Kidney (tissue), 14 donors: ENCODE data around the gene OR9Q1. TPM values are rescaled to one million over a fixed set of nuclear protein-coding genes. Genes with fewer than 3 reads are reported as not detected.

Source experiments
- DNase-seq, 5 donors: peaks; one replicate each; pipeline ENCODE4 v3.0.0-alpha.2; 2013 to 2020
- FAIRE-seq: peaks from 2 replicates; lab custom pipeline; 2012; peaks lifted over from hg19 to GRCh38; lab: Jason Lieb, UNC
- H3K27ac ChIP-seq, 2 donors: one replicate each; pipeline ENCODE4 v1.7.0; 2013; ENCODE audit warnings: low read depth in 2 of 2, low read length in 2 of 2, inconsistent platforms in 1 of 2
- H3K27me3 ChIP-seq: one replicate; pipeline ENCODE4 v1.7.1; 2013; ENCODE audit warnings: low read length, inconsistent platforms; ENCODE audit not compliant: control insufficient read depth, insufficient read depth
- H3K36me3 ChIP-seq, 3 donors: one replicate each; pipeline versions ENCODE4 v1.7.0 to v1.7.1; 2013; ENCODE audit warnings: low read length in 3 of 3, control low read depth in 1 of 3, inconsistent platforms in 1 of 3; ENCODE audit not compliant: insufficient read depth in 3 of 3, control insufficient read depth in 2 of 3
- H3K4me1 ChIP-seq, 3 donors: one replicate each; pipeline versions ENCODE4 v1.7.0 to v1.7.1; 2013; ENCODE audit warnings: low read length in 3 of 3, inconsistent platforms in 1 of 3, low read depth in 1 of 3; ENCODE audit not compliant: control insufficient read depth in 2 of 3, insufficient read depth in 2 of 3
- H3K4me3 ChIP-seq, 3 donors: one replicate each; pipeline versions ENCODE4 v1.7.0 to v1.8.1; 2013; ENCODE audit warnings: low read length in 3 of 3, control low read depth in 1 of 3, inconsistent platforms in 1 of 3
- H3K9ac ChIP-seq, 3 donors: one replicate each; pipeline versions ENCODE4 v1.7.0 to v1.7.1; 2013; ENCODE audit warnings: low read length in 3 of 3, control low read depth in 1 of 3, inconsistent platforms in 1 of 3
- H3K9me3 ChIP-seq, 3 donors: one replicate each; pipeline versions ENCODE4 v1.7.0 to v1.7.1; 2013; ENCODE audit warnings: low read length in 3 of 3, control low read depth in 1 of 3, inconsistent platforms in 1 of 3; ENCODE audit not compliant: control insufficient read depth in 2 of 3, insufficient read depth in 1 of 3
- CTCF ChIP-seq: IDR thresholded peaks from 3 replicates; pipeline ENCODE4 v1.5.1; 2012; ENCODE audit warnings: mild to moderate bottlenecking, moderate library complexity, borderline replicate concordance; ENCODE audit not compliant: insufficient read depth; ENCODE audit errors: extremely low read depth
- intact Hi-C: fragments of 100-400 bp; cut with DNase I; formaldehyde crosslinking; loops from one replicate; pipeline ENCODE4 v1.11.1; 2022
- polyA plus RNA-seq: library from polyadenylated mRNA; stranded (reverse); fragments of 350-450 nt; fragmentation: Illumina TruSeq; extraction: RNeasy Lipid Tissue Mini Kit (QIAGEN cat#74804); gene quantifications from one replicate; pipeline ENCODE4 v1.2.3, GENCODE V29; 2014; ENCODE audit warnings: low read depth, low replicate concordance; ENCODE audit not compliant: insufficient read depth
- total RNA-seq: library from RNA; stranded (reverse); fragmentation: NEBNext Ultra II Directional; extraction: Animal tissue kit (Norgen Biotek cat#: 25700); gene quantifications from one replicate; pipeline ENCODE4 v1.2.1, GENCODE V29; 2021
- donor health status: control.
- donor health status: control.
- donor health status: control.
- donor health status: control.
- donor health status: control.
- donor health status: DM: yes; HTN: yes; CAD: no.
- donor health status: Normal renal cell carcinoma (clear cell type).

The OR9Q1 gene
- total and polyA plus RNA-seq, 2 donors from 2014 or later: not detected

GRCh38 chr11:58165504-58166106, 141.9 kb downstream of the OR9Q1 start:
- no peak for TF ChIP-seq CTCF
- peaks cover 0 to 8% (median 0%) of the 10 kb centered on the region in 3 donors for H3K4me1 ChIP-seq

GRCh38 chr11:58177409-58178054, 153.9 kb downstream of the OR9Q1 start:
- FAIRE-seq: no peak
- Histone ChIP-seq H3K9me3 (no peaks in the 10 kb centered on the region), H3K4me1 (no peaks in the 10 kb centered on the region), H3K36me3 (no peaks in the 10 kb centered on the region), H3K4me3 (no peak overlapping the region), H3K9ac (no peak overlapping the region), H3K27ac (no peak overlapping the region), H3K27me3 (no peaks in the 10 kb centered on the region)
- intact Hi-C loops: no loop called here
- no peak for TF ChIP-seq CTCF
- DNase-seq: no peak

More at GRCh38 chr11:58165504-58166106, 141.9 kb downstream of the OR9Q1 start:
- no peak for DNase-seq
- no peak for FAIRE-seq
- Histone ChIP-seq H3K9me3 (no peaks in the 10 kb centered on the region), H3K36me3 (no peaks in the 10 kb centered on the region), H3K4me3 (no peak overlapping the region), H3K9ac (no peak overlapping the region), H3K27ac (no peak overlapping the region), H3K27me3 (no peaks in the 10 kb centered on the region)
- intact Hi-C loops: no loop called here

- FAIRE-seq: no peak
- TF ChIP-seq CTCF: no peak
- Histone ChIP-seq H3K36me3 (no peaks in the 10 kb centered on the region), H3K4me3 (no peak overlapping the region), H3K27ac (no peak overlapping the region), H3K9me3 (no peaks in the 10 kb centered on the region), H3K9ac (no peak overlapping the region), H3K4me1 (no peaks in the 10 kb centered on the region), H3K27me3 (no peaks in the 10 kb centered on the region)
- intact Hi-C loops: no loop called here
- no peak for DNase-seq
Observed at GRCh38 chr11:58178444-58178843, 154.8 kb downstream of the OR9Q1 start.
